Femur (tissue), 1 donor: ENCODE results near the gene NOP9.

Experiments used
- DNase-seq: peaks from one replicate; pipeline ENCODE4 v3.0.0-alpha.2; 2017

NOP9 gene, protein sequence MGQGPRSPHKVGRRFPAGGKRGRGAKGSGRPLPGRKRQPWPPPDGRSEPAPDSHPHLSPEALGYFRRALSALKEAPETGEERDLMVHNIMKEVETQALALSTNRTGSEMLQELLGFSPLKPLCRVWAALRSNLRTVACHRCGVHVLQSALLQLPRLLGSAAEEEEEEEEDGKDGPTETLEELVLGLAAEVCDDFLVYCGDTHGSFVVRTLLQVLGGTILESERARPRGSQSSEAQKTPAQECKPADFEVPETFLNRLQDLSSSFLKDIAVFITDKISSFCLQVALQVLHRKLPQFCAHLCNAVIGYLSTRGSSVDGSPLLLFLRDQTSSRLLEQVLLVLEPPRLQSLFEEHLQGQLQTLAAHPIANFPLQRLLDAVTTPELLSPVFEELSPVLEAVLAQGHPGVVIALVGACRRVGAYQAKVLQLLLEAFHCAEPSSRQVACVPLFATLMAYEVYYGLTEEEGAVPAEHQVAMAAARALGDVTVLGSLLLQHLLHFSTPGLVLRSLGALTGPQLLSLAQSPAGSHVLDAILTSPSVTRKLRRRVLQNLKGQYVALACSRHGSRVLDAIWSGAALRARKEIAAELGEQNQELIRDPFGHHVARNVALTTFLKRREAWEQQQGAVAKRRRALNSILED

DNA sequence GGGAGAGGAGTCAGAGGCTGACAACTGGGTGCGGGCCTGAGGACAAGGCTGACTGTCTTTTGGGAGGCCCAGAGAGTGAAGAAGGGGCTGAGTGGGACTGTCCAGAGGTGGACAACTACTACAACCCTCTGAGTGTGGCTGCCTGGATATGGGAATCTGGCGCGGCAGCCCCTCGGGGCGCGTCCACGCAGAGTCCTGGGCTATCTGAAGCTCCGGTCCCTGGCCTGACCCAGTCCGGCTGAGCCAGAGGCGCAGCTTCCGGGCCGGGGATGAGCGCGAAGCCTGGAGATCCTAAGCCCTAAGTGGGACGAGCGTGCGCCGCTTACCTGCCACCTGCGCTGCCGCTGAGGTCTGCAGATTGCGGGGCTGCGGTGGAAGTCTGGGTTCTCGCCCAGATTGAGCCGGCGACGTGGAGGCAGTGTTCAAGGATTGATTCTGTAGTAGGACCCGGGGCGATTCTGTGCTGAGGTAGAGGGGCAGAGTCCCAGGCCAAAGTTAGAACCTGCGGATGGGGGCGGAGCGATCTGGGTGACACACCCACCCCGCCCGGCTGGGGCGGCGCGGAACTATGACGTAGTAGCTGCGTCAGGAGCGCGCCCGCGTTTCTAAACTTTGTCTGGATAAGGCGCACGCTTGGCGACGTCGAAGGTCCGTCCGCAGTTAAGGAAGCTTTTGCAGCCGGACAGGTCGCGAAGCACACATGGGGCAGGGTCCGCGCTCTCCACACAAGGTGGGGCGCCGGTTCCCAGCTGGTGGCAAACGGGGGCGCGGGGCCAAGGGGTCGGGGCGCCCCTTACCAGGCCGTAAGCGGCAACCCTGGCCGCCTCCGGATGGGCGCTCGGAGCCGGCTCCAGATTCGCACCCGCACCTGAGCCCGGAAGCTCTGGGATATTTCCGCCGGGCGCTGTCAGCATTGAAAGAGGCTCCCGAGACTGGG lies at the start of gene NOP9, which contains the start of gene DHRS1:
NOP9 (plus strand) TSS at position 596 of the 937 bp plus-strand sequence; CDS start at position 701, 105 bp downstream.
DHRS1 (minus strand) TSS at position 526 of the 937 bp plus-strand sequence. CDS start 674 bp downstream, outside the sequence.
- DNase-seq = peak; percentile 95

DNA sequence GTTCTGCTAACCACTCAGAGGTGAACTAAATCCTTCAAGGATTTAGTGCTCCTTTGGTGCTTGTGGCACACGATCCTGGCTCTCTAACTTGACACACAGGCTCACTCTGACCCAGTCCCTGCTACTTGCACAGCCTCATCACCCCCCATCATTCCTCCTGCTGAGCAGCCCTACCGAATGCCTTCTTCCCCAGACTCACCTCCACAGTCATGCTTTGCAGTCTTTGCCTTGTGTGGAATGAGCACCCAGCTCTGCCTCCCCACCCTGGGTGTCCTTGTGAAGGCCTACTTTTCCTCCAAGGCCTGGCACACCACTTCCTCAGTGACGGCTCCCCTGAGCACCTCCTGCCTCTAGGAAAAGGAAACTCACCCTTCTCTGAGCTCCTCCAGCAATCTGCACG lies 49.3 kb upstream of the NOP9 start:
- no peak for DNase-seq

DNA sequence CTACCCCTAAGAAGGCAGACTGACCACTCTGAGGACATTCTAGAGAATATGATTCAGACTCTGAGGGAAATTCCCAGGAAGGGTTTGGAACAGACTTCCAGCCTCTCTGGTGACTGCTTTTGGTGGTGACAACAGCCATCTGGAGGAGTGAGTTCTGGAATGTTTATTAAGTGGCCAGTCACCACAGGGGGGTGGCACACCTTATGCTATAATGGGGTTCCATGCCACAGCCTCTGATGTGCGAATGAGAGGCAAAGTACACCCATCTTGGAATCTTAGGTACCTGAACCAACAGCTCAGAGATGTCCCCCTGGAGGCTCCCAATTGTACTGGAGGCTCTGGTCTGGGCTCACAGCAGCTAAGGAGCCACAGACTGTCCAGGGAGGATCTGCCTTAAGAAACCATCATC lies 47.8 kb upstream of the NOP9 start:
- DNase-seq = no peak

DNA sequence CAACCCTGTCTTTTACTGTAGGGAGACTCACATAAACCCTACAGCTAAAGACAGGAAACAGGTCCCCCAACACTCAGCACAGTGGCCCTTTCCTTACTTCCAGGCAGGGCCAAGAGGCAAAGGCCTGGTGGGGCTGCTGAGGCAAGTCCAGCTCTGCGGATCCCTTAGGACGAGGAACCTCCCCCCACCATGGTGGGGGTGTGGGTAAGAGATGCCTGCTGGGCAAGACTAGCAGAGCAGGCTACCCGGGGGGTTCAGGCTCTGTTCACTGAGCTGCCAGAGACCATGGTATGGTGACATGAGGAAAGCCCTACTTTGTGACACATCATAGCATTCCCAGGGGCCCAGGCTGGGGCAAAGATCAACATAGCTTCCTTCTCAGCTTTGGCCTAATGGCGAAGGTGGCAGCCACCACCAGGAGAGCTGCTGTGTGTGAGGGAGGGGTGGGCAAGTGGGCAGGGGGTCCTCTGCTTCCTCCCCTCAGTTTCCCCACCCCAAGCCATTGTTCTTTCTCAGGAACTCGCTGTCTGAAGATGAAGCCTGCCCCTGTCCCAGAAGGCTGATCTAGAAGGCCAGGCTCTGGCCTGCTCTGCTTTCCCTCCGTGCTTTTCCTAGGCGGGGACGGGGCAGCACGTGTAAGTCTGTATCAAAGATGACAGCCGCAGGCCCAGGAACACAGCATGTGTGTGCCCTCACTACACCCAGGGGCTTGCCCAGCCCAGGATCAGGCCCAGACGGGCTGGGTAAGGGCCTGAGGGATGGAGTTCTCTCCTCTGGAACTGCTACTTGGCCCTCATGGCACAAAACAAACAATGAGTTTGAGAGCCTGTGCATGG lies 47.1 kb upstream of the NOP9 start:
- no peak for DNase-seq

DNA sequence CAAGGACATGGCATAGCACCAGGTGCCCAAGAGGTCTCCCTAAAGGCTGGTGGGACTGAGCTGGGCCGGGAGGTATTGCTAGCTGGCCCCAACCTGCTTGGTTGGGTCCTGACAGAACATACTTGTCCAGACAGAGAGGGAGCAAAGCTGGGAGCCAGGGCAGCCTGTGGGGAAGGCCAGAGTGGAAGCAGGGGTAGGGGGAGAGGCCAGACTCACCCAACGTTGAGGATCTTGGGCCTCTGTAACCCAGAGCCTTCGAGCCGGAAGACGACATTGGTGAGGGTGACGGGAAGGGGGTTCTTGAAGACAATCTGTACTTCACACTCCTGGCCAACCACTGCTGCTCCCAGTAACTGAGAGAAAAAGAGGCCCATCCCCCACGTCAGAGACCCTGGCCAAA lies 45.7 kb upstream of the NOP9 start:
- DNase-seq = no peak

DNA sequence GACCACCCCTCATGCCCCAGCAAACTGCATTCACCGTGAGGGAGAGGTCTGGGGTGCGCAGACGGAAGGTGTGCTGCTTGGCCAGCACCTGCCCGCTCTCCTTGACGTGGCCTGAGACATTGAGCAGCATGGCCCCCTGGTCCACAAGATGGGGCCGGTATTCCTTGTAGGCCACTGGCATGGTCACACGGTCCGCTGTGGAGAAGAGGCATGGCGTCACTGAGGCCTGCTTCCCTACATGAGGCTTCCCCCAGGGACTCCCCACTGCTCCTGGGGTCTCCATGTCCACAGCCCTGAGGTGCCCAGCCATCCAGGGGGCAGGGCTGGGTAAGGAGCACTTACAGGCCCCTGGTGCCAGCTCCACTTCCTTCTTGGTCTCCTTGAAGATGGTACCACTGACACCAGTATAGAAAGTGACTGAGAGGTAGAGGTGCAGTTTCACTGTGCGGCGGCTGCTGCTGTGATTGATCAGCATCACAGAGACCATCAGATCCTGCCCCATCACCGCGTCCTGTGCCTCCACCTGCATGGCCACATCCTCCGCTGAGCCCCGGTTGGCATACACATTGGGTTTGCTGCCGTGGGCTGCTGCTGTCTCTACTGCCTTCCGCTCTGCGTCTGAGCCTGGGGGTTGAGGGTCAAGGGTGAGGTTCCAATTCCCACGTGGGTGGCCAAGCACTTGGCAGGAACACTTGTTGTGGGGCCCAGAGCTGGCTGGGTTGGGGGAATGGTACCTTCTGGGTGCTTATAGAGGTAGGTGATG lies 44.8 kb upstream of the NOP9 start:
- no peak for DNase-seq

DNA sequence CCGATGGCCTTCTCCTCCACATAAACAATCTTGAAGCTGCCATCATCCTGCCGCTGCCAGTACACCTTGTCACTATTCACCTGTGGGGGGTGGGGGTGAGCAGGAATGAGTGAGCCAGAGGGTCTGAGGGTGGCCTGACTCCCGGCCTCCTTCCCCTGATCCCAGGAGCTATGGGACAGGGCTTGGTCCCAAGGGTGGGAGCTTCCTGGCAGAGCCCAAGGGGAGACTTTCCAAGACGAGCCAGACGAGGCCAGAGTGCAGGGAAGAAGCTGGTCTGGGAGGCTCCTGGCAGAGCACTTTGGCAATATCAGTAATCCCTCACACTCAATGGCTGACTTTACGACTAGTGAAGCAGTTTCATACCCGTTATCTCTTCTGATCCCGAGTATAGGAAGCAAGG lies 44.2 kb upstream of the NOP9 start:
- DNase-seq = no peak

DNA sequence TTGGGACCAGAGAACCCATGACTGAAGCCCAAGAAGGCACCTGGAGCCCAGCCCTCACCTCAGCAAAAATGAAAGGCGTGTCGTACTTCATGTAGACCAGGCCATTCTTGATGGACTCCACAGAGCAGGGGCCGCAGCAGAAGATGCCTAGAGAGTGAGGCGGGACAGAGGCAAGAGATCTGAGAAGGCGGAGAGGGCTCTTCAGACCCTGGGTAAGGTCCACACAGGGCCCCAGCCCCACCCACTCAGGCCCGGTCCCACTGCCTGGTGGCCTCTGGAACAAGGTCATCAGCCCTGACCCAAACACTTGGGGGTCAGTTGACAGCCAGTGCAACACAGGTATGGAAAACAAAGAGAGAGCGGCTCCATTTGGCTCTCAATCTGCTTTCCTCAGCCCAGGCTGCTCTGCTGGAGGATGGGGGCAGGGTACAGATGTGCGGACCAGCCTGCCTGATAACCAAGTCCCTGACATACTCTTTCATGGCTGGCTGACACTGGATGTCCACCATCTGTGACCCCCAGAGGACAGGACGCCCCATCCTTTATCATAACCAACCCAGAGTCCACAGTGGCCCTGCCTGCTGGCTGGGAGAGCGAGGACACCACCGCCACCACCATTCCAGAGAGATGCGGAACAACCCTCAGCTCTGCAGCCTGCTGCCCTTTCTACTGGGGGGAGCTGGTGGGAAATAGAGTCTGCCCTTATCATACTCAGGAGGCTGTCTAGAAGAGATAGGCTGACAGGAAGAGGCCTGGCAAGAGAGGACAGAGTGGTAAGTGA lies 43.5 kb upstream of the NOP9 start:
- DNase-seq = no peak

DNA sequence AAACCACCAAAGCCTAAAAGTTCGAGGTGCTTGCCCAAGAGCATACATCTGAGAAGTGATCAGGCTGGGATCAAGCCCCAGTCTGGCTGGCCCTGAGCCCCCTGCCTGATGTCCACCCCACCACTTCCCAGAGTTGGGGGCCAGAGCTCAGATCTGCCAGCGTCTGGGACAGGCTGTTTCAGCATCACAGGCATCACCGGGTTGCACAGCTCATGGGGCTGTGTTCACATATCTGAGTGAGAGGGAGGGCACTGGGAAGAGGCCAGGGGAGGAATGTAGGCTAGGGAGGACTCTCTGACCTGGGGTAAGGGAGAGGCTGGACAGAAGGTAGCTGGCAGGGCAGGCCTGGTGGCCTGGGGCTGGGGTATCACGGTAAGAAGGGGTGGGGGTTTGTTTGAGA lies 42.7 kb upstream of the NOP9 start:
- no peak for DNase-seq

DNA sequence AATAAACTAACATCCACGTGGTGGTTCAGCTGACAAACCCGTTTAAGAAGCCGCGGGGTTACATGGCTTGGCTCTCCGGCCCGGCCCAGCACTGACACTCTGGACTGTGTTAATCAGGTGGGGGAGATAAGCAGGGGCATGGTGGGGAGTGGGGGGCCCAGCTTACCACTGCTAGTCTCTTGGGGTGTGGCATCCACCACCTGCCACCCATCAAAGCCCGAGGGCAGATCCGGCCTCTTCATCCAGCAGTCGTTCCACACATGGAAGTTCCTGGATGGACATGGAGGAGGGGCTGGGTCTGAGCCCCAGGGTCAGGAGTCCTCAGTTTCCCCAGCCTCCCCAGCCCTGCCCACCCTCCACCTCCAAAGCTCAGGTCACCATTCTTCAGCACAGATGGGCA lies 41.5 kb upstream of the NOP9 start:
- DNase-seq = no peak

DNA sequence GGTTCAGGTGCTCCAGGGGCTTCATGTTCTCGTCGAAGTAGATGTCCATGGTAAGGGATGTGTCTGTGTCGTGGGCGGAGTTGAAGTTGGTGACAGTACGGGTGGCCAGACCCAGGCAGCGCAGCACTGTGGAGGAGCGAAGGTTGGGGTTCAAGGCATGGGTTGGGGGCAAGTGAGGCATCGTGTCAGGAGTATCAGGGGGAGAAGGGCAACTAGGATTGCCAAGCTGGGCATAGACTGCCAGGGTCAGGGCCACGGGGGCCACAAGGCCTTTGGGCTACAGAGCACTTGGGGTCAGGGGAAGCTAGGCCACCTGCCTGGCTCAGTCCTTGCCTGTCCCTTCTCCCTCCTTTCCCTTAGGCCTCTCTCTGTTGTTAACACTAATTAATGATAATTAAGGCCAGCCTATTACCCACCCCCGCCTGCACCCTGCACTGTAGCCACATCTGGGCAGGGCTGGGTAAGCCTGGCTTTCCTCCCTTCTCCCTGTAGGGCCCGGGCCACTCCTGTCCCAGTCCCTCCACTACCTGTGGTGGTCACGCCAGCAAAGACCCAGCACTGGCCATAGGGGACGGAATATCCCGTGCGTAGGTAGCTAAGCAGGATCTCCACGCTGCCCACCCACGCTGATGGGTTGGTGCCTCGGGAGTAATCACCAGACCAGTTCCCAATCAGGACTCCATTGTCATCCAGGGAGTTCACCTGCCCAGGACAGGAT lies 40.9 kb upstream of the NOP9 start:
- no peak for DNase-seq

DNA sequence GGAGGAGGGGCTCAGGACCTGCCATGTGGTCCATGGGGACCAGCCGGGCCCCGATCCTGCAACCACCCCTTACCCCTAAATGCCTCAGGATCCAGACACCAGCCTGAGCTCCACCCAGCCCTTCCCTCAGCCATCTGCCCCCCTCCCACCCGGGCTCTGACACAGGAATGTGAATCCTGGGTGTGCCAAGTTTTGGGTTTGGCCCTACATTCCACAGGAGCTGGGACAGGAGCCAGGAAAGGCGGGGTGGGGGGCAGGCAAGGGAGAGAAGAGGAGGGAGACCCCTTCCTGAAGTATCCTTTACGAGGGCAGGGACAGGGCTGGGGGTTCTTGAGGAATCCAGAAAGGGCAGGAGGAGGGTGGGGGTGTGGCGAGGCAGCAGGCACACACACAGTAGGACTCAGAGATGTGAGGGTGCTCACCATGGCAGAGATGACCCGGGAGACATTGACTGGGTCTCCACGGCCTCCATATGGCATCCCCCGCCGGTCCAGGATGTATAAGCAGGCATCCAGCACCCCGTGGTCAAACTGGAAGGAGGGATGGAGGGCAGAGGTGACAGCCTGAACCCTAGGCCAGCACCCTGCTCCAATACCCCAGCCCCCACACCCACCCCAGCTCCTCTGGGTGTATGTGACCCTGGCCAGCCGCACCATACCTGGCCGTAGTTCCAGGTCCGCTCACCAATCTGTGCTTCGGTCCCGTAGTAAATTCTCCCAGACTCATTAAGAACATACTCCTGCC lies 40.2 kb upstream of the NOP9 start:
- peak; percentile 62 for DNase-seq

DNA sequence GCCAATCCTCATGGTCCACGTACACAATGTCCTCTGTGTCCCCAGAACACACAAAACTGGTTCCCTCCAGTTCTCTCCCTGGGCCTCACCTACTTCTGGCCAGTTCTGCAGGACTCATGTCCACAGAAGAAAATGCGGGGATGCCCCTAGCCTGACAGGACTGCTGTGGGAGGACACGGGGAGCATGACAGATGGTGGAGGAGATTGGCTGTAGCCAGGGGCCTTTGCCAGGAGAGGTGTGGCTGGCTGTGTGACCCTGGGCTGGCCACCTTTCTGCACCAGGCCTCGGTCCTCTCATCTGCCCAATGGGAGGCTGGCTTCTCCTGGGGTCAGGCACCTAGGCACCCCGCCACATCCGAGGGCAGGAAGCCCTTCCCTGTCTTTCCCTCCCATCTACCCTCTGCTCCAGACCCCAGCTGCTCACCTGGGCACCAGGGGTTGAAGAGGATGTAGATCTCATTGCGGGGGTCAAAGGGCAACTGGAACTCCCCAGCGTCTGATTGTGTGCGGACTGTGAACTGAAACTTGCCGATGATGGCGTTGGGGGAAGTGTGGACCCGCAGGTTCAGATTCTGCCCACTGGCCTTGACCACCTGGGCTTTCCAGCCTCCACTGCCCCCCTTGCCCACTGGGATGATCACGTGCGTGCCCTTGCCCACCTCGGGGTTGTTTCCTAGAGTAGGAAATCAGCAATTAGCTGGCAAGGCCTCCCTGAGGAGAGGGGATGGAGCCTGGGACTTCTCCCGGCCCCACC lies 39.4 kb upstream of the NOP9 start:
- no peak for DNase-seq

DNA sequence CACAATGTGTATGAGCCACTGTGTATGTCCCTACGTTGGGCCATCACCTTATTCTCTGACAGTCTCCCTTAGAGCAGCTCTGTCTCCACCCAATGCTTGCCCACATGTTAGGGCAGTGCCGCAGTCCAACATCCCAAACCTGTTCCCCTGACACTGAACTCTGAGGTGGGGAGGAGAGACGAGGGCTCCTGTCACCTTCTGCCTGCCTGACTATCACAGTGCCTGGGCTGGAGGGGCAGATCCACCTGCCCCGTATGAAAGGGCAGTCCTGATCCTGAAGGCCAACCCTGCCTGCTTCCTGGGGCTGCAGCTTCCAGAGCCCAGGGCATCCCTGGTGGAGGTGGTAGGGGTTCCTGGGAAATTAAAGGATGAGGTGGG lies 38.9 kb upstream of the NOP9 start:
- no peak for DNase-seq

DNA sequence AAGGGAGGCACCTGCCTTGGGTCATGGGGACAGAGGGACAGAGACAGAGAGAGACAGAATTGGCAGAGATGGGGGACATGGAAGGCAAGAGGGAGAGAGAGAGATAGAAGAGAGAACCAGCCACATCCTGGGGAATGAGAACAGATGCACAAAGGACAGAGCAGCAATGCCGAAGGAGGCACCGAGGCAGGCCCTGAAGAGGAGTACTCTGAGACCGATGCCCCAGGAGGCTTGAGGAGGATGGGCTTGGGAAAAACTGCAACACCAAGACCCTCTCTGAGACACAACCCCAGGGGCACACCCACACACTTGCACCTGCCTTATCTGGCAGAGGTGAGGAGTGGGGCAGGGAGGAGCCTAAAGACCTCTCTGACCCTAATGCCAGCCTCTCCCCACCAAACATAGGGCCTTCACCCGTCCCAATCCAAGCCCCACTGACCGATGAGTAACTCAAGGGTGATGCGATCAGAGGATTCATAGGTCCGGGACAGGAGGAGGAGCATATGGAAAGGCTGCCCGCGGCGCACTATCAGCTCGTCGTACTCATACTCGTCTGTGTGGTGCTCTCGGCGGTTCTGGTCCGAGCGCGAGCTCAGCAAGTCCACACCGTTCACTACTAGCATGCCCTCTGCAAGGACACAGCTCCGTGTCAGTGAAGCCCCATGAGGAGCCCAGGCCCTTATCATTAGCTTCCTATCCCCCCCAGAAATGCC lies 38.2 kb upstream of the NOP9 start:
- DNase-seq = no peak

DNA sequence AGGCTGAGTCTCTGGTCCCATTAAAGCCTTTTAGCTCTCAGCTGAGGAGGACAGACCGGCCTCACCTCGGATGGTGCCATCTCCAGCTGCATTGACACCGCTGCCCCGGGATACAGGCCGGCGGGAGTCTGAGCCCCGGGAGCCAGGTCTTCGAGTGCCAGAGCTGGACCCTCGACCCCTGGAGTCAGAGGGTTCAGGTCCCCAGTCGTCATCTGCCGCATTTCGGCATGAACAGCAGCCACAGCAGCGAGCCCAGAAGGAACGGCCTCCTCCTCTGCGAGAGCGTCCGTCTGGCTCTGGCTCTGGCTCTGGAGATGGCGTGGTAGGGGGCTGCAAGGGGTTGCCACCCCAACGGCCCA lies 37.7 kb upstream of the NOP9 start:
- DNase-seq = no peak

DNA sequence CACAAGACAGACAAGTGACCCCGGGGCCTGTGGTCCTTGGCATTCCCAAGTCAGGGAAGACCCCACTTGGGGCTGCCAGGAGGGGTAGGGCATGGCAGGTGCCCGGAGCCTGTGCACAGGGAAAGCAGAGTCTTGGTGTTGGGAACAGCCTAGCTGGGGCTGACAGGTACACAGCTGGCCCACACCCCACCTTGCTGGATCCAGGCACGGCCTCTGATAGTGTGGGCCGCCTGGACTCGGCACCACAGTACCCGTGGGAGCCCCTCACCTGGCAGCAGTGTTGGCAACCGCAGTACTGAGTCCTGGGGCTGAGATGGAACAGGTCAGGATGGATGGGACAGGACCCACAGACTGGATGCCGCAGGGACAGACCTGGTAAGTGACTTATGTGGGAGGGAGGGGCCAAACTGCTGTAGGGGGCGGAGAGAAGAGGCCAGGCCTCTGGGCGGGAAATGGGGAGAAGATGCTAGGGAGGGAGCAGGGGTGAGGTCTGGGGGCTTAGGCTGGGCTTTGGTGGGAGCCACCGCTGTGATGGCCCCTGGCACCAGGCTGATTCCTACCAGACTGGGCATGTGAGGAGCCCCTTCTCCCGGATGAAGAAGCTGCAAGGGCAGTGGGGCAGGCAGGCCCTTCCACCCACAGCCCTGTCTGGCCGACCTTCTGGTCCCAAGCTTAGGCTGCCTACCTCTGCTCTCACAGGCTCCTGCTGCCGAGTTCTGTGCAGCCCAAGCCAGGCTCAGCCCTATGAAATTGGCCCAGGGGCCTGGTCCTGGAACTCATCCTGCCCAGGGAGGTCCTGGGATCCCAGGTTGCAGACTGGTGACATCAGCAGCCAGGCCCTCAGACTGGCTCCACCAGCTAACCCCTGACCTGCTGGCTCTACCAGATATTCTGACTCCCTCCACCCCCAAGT lies 36.6 kb upstream of the NOP9 start, which contains the start of gene TGM1:
TGM1 (minus strand) TSS at position 357 of the 913 bp plus-strand sequence. CDS start 825 bp downstream, outside the sequence.
- no peak for DNase-seq
